Measurements from ENCODE around the gene NBPF11.
"Not testable (repeated sequence)": the region's sequence is repeated elsewhere in the genome, so short reads cannot be mapped to it uniquely, and the experiment has no call there.

Gene NBPF11

GRCh38 chr1:148149050-148149815, 2.8 kb downstream of the NBPF11 start:
- not testable (repeated sequence) for DNase-seq (ENCODE audit: low spot score)

DNA sequence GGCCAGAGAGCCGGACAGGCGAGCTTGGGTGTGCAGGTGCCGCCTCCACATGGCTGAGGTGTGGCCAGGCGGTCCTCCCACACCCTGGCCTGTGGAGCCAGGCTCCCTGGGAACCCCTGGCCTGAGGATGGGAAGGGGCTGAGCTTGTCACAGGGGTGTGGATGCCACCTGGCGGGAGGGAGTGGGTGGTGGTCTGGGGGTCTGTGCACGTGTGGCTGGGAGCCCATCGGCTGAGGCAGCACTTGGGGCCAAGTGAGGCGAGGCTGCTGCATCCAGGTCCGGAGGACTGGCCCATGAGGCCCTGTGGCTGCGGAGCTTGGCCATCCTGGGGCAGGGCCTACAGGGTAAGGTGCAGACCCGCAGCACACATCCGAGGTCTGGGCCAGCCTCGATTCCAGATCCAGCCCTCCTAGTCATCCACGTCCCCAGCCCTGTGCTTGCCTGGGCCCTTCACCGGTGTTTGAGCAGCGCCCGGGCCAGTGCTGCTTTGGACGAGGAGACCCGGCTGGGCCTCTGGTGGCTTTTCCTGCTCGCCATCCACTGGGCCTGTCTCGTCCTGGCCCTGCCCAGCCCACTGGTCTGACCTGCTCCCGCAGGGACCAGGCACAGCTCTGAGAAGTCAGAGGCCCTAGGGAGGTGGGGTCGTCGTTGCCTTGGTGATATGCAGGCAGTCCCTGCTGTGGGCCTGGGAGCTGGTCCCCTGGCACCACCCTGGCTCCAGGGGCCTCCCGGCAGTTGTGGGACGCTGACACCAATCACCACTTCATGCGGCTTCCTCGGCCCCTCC, 4.8 kb downstream of the NBPF11 start:
- DNase-seq (ENCODE audit: low spot score) = not testable (repeated sequence)

DNA sequence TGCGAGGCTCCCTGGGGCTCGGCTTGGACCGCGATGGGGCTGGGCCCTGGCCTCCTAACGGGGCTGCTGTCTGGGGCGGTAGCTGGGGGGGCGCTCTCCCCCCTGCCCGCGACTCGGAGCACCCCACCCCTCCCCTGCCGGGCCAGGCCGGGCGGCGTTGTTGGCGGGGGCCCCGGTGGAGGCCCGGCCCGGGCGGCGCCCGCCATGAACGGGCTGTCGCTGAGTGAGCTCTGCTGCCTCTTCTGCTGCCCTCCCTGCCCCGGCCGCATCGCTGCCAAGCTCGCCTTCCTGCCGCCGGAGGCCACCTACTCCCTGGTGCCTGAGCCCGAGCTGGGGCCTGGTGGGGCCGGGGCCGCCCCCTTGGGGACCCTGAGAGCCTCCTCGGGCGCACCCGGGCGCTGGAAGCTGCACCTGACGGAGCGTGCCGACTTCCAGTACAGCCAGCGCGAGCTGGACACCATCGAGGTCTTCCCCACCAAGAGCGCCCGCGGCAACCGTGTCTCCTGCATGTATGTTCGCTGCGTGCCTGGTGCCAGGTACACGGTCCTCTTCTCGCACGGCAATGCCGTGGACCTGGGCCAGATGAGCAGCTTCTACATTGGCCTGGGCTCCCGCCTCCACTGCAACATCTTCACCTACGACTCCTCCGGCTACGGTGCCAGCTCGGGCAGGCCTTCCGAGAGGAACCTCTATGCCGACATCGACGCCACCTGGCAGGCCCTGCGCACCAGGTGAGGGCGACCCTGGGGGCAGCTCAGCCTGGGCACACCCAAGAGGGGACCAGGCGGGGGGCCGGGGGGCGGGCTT, 5.7 kb downstream of the NBPF11 start:
- DNase-seq (ENCODE audit: low spot score) = not testable (repeated sequence)

- DNase-seq (ENCODE audit: low spot score) = not testable (repeated sequence)
Observed at GRCh38 chr1:148143223-148143622, 8.9 kb downstream of the NBPF11 start.

- not testable (repeated sequence) for DNase-seq (ENCODE audit: low spot score)
Observed at GRCh38 chr1:148141936-148142335, 10.1 kb downstream of the NBPF11 start.

GRCh38 chr1:148138606-148139005, 13.5 kb downstream of the NBPF11 start:
- not testable (repeated sequence) for DNase-seq (ENCODE audit: low spot score)

GRCh38 chr1:148122341-148122740, 29.7 kb downstream of the NBPF11 start:
- DNase-seq (ENCODE audit: low spot score) = peak; percentile 60

- not testable (repeated sequence) for DNase-seq (ENCODE audit: low spot score)
Observed at GRCh38 chr1:148120395-148120794, 31.7 kb downstream of the NBPF11 start.

DNA sequence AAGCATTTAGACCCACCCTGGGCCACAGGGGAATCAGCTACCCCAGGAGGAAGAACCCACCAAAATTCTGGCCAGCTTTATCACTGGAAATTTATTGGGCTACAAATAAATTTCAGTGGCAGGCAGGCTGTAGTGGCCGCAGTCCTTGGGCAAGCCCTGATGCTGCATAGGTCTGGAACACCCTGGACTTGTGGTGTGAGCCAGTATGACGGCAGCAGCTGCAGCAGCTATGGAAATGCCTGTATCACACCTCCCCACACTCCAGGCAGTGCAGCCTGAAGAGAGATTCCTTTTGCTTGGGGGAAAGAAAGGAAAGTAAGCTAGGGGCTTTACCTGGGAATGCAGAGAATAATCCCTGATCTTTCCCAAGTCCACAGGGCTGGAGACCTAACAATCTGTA, 56.3 kb downstream of the NBPF11 start:
- DNase-seq (ENCODE audit: low spot score) = not testable (repeated sequence)

DNA sequence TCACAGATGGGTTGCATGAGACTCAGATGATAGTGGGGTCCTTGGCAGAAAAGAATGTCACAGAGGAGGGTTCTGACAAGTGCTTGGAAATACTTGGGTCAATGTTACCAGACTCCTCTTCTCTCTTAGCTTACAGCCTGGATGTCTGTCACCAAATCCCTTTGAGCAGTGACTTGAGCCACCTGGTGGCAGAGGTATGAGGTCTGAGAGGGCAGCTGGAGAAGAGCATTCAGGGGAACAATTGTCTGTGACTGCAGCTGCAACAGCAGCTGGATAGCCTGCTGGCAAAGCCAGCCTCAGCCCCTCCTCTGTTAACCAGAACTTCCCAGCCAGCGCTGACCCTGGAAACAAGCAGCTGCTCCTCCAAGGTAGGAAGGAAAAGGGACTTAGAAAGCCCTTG, 65.9 kb downstream of the NBPF11 start:
- DNase-seq (ENCODE audit: low spot score) = not testable (repeated sequence)

- not testable (repeated sequence) for DNase-seq (ENCODE audit: low spot score)
Observed at GRCh38 chr1:148081205-148081604, 70.9 kb downstream of the NBPF11 start.

GRCh38 chr1:148078632-148079519, 73.2 kb downstream of the NBPF11 start:
- not testable (repeated sequence) for DNase-seq (ENCODE audit: low spot score)

DNA sequence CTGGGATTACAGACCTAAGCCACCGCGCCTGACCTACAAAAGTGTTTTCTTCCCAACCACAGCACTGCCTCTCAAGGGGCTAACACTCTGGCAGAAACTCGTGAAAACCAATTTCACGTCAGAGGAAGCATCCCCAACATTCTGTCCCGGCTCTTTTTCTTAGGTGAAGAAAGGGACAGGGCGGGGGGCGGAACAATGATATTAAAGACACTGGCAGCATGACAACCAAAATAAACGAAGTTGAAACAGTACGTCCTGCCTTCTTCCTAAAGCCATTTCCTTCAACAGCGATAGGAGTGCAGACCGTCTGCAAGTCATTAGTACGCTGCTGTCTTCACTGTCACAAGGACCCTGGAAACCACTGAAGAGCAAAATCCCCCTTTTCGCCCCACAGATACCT, 74.0 kb downstream of the NBPF11 start:
- not testable (repeated sequence) for DNase-seq (ENCODE audit: low spot score)

DNA sequence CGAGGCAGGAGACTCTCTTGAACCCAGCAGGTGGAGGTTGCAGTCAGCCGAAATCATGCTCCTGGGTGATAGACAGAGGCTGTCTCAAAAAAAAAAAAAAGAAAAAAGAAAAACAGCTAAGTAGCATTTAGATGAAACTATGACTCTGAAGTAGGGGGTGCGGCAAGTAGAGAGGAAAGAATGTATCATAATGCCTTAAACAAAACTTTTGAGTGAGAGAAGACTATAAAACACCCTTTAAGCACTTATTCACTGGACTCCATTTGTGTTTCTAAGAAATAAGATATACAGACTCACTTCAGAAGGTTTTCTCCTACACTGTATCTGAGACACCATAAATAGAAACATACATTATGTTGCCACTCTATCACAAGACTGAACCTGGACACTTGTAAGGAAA, 74.6 kb downstream of the NBPF11 start:
- not testable (repeated sequence) for DNase-seq (ENCODE audit: low spot score)

DNA sequence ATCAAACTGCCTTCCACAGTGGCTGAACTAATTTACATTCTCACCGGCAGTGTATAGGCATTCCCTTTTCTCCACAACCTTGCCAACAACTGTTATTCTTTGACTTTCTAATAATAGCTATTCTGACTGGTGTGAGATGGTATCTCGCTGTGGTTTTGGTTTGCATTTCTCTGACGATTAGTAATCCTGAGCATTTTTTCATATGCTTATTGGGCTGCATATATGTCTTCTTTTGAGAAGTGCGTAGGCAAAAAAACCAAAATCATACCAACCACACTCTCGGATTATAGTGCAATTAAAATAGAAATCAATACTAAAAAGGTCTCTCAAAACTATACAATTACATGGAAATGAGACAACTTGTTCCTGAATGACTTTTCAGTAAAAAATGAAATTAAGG, 78.7 kb downstream of the NBPF11 start:
- DNase-seq (ENCODE audit: low spot score) = not testable (repeated sequence)

GRCh38 chr1:148068606-148069005, 83.5 kb downstream of the NBPF11 start:
- not testable (repeated sequence) for DNase-seq (ENCODE audit: low spot score)

GRCh38 chr1:148068201-148068600, 83.9 kb downstream of the NBPF11 start:
- DNase-seq (ENCODE audit: low spot score) = not testable (repeated sequence)

- not testable (repeated sequence) for DNase-seq (ENCODE audit: low spot score)
Observed at GRCh38 chr1:148060294-148060701, 91.8 kb downstream of the NBPF11 start.

DNA sequence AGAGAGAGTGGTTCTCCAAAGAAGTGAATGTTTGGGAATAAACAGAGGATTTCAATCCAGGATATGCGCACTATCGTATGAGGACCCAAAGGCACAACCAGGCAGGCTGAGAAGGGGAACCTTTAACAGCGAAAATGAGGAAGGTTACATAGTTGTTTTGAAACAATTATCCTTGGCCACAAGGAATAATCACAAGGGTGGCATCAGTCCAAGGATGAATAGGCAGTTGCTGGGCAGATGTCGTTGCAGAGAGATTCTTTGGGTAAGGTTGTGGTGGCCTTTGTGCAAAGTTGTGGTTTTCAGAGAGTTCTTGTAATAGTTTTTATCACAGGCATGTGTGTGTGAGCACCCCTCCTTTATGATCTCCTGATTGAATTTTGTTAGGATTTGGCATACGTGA, 94.7 kb downstream of the NBPF11 start:
- not testable (repeated sequence) for DNase-seq (ENCODE audit: low spot score)
